ENCODE measurements around the gene HNRNPM.
"Not testable (repeated sequence)": the region's sequence is repeated elsewhere in the genome, so short reads cannot be mapped to it uniquely, and the experiment has no call there.

Gene HNRNPM

GRCh38 chr19:8513036-8513686 lies 68.4 kb downstream of the HNRNPM start:
- no peak for DNase-seq (ENCODE audit: low spot score)

DNA sequence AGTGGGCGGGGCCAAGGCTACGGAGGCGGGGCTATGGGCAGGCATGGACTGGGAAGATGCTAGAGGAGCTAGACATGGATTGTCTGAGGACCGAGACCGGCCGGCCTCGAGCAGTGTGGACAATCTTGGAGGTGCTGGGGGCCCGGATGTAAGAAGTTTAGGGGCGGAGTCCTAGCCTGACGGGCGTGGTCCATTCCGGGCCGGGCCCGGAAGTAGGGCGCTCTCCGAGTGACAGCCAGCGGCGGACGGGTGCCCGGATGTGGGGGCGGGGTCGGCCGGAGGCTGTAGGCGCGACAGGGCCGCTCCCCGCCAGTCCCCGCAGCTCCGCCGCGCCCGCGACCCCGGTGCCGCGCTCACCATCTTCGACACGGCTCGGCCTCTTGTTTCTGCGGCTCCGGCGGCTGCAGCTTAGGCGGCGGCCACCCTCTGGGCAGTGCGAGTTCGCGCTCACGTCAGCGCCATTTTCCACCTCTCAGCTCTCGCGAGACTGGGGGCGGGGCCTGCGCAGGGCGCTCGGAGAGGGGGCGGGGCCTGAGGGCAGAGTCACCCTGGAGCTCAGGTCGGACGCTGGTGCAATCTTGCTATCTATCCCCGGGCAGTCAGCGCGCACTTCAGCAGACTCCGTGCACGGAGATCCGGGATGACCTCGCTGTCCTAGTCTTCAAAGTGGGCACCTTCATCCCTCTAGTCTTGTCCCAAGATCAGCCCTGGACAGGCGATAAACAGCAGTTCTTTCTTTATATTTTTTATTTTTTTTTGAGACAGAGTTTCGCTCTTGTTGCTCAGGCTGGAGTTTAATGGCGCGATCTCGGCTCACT lies 69.1 kb downstream of the HNRNPM start, which contains the start of gene ZNF414:
Gene ZNF414, minus strand, starts transcription at position 481 of the 818 bp plus-strand sequence. Its CDS starts 121 bp downstream, at position 360.
- peak; percentile 98 for DNase-seq (ENCODE audit: low spot score)

GRCh38 chr19:8514505-8515009 lies 69.8 kb downstream of the HNRNPM start:
- not testable (repeated sequence) for DNase-seq (ENCODE audit: low spot score)

DNA sequence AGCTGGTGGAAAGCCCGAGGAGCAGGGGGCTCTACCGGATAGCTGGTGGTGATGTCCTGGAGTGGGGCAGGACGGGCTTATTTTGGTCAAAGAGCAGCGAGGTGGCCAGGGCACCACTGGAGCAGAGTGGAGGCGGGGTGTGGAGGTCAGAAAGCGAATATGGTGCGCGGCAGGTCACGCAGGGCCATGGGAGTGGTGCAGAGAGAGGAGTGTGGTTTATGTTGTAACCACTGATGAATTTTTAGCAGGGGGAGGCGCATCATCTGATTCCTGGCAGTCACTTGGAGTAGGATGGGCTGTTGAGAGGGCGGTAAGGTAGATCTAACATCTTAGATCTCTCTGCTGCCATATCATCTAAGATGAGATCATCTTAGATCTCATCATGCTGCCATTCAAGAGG lies 70.5 kb downstream of the HNRNPM start:
- DNase-seq (ENCODE audit: low spot score), result no peak

GRCh38 chr19:8517551-8518442 lies 73.0 kb downstream of the HNRNPM start:
- DNase-seq (ENCODE audit: low spot score), result no peak

- DNase-seq (ENCODE audit: low spot score), result no peak
Observed at GRCh38 chr19:8518536-8518935, 73.8 kb downstream of the HNRNPM start.

GRCh38 chr19:8519388-8519787 lies 74.6 kb downstream of the HNRNPM start:
- DNase-seq (ENCODE audit: low spot score), result no peak

GRCh38 chr19:8525401-8525684 lies 80.6 kb downstream of the HNRNPM start:
- no peak for DNase-seq (ENCODE audit: low spot score)

DNA sequence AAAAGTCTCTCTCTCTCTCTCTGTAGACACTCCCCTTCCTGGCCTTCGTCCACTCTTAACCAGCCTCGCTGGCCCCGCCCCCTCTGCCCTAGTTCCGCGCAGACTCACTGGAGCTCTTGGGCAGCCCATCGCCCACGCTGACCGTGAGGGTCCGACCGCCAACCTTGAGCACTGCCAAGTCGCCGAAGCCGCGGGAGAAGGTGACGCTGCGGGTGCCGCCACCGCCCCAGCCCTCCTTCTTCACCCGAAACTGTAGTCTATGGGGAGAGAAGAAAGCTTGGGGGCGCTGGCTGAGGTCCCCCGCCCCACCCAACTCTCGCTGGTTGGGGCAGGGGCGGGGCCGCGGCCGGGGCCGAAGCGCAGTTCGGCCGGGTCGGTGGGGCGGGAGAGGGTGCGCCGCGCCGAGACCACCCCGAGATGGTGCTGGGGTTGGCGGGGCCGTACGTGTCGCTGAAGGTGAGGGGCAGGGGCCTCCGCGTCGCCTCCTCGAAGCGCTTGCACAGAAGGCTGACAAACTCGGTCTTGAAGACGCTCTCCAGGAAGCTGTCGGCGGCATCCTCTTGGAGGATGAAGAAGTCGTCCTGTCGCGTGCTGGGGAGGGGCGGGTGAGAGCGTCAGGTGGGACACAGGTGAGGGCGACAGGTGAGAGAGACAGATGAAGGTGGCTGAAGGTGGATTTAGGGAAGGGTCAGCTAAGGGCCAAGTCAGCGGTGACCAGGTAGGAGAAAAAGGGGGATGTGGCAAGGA lies 81.7 kb downstream of the HNRNPM start:
- DNase-seq (ENCODE audit: low spot score), result peak; percentile 87

- DNase-seq (ENCODE audit: low spot score), result no peak
Observed at GRCh38 chr19:8528500-8528899, 83.7 kb downstream of the HNRNPM start.

DNA sequence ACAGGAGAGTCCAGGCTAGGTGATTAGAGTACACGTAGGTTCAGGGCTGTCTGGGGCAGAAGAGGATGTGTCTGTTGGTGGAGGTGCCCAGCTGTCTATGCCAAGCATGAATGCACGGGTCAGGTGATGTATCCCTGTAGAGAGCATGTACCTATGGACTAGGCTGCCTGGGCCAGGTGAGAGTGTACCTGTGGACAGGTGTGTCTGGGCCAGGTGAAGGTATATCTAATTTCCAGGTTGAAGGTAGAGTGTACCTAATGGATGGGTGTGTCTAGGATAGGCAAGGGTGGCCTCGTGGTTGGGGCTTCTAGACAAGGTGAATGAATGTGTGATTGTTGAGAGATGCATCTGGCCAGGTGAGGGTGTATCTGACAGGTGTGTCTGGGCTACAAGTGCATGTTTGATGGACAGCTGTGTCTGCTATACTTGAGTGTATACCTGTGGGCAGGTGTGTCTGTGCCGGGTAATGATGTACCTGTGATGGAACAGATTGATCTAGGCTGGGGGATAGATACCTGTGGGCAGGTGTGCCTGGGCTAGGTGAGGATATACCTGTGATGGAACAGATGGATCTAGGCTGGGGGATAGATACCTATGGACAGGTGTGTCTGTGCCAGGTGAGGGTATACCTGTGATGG lies 84.7 kb downstream of the HNRNPM start:
- DNase-seq (ENCODE audit: low spot score), result no peak

- no peak for DNase-seq (ENCODE audit: low spot score)
Observed at GRCh38 chr19:8530061-8530679, 85.4 kb downstream of the HNRNPM start.

DNA sequence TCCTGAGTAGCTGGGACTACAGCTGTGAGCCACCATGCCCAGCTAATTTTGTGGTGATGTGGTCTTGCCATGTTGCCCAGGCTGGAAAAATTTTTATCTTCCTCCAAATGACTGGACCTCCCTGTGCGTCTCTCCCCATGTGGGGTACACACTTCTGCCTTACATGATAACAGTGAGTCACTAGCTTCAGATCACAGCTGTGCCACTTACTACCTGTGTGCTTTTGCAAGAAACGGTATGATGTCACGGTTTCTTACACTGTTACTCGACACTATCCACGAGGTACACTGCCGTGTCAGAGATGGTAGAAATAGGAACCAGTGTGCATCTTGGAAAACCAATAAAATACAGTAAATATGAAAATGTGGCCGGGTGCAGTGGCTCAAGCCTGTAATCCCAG lies 86.7 kb downstream of the HNRNPM start:
- no peak for DNase-seq (ENCODE audit: low spot score)

GRCh38 chr19:8532225-8532624 lies 87.5 kb downstream of the HNRNPM start:
- DNase-seq (ENCODE audit: low spot score), result no peak

- DNase-seq (ENCODE audit: low spot score), result no peak
Observed at GRCh38 chr19:8536282-8536681, 91.5 kb downstream of the HNRNPM start.

- DNase-seq (ENCODE audit: low spot score), result no peak
Observed at GRCh38 chr19:8537099-8537498, 92.3 kb downstream of the HNRNPM start.

All from kidney capillary endothelial cell (primary cell).